C4-2B (cell line): ENCODE data around the gene DIAPH2.

Source experiments
- CTCF ChIP-seq: fragments of 450-650 bp; conservative IDR thresholded peaks from 2 replicates; pipeline ENCODE4 v1.5.1; 2017; ENCODE audit warnings: mild to moderate bottlenecking
- ZFX ChIP-seq: fragments of 450-650 bp; IDR thresholded peaks from 2 replicates; pipeline ENCODE4 v1.6.1; 2017

GRCh38 chrX:97057349-97057909 lies 372.8 kb downstream of the DIAPH2 start:
- TF ChIP-seq CTCF (no peak), ZFX (no peak)
